ENCODE data around the gene SEC22A.

Gene SEC22A

DNA sequence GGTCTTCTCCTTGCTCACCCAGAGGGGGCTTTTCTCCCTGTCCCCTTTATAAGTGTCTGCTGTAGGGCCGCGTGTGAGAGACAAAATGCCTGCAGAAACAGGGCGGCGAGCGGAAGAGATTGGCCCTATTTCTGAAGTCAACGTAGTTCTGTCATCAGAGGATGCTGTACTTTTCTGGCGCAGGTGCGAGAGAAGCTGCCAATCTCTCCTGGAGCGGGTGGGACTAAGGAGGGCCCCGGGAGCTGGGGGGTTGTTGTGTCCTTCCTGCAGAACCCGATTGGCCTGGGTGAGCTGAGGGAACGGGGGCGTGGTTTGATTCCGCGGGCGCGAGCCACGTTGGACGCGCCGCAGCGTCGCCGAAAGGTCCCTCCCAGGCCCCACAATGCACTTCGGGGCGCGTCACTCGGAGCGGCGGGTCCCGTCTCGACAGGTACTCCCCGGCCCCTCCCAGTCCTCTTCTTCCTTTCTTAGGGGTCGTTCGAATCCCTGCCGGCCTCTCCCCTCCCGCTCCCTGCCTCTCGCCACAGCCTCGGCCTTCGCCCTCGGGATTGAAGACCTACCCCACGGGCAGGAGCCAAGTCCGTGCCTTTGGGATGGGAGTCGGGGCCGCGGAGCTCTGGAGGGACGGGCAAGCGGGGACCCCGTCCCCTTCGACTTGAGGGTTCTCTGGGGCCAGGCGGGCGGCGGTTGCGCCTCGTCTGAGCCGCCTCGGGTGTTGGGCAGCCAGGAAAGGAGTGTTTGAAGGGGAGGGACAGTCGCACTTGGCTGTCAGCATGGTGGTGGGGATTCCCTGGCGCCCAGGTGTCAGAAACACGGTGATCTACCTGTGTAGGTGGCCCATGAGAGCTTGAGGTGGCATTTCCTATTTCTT is at the start of gene SEC22A:
Gene SEC22A (plus strand): TSS at position 387 of the 871 bp plus-strand sequence. CDS start 7,275 bp downstream, outside the sequence.
- DNase-seq (ENCODE audit: low read depth) = peak; percentile 92

DNA sequence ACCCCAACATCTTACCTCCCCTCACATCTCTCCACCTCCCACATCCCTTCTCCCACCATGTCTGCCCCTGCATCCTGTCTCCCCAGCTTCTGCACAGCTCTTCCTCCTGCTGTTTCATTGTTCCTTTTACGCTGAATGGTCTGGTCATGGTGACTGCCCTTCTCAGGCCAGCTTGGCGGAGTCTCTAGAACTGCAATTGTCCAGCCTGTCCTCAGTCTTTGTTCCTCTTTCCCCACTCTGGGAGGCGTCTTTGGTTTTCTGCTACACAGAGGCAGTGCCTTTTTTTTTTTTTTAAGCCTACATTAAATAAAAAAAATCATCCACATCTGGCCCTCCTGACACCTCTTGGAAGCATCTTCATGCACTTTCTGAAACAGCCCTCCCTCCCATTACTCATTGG is 49.1 kb upstream of the SEC22A start:
- DNase-seq (ENCODE audit: low read depth) = no peak

GRCh38 chr3:123153125-123154019 is 48.4 kb upstream of the SEC22A start:
- no peak for DNase-seq (ENCODE audit: low read depth)

DNA sequence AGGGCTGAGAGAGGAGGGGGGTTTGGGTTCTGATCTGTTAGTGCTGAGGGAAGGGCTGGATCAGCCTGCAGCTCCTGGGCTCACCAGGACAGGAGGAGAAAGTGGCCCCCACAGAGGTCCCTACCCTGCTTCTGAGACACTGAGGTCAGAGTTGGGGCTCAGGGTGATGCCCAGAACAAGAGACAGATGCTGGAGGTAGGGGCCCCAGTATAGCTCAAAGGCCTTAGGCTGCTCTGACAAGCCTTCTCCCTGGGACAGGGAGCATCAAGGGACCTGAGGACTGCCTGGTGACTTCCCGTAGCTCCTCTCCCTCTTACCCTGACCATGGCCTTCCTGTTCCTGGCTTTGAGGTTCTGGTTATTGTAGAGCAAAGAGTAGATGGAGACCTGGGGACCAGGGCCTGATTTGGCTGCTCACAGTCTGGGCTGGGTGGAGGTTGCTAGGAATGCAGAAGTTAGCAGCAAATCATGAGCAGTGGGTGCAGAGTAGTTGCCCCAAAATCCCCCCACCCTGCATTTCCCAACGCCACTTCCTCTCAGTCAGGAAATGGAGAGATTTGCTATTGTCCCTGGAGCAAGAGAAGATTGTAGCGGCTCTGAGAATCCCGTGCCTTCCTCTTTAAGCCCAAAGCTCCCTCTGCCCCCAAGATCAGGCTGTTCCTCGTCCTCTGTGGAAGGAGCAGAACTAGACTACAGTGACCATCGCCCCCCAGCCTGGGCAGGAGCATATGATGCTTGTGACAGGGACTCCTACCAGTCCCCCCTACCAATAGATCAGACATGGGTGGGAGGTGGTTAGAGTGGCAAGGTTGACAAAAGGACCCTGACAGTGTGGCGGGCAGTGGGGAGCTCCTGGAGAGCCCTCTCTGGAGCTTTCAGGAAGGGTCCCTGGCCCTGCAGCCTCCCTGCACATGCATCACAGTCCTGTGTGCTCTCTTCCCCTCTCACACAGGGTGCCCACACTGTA is 47.4 kb upstream of the SEC22A start:
- DNase-seq (ENCODE audit: low read depth) = no peak

- no peak for DNase-seq (ENCODE audit: low read depth)
Observed at GRCh38 chr3:123155471-123156011, 46.2 kb upstream of the SEC22A start.

- DNase-seq (ENCODE audit: low read depth) = no peak
Observed at GRCh38 chr3:123156276-123156995, 45.3 kb upstream of the SEC22A start.

- DNase-seq (ENCODE audit: low read depth) = no peak
Observed at GRCh38 chr3:123157209-123157597, 44.5 kb upstream of the SEC22A start.

DNA sequence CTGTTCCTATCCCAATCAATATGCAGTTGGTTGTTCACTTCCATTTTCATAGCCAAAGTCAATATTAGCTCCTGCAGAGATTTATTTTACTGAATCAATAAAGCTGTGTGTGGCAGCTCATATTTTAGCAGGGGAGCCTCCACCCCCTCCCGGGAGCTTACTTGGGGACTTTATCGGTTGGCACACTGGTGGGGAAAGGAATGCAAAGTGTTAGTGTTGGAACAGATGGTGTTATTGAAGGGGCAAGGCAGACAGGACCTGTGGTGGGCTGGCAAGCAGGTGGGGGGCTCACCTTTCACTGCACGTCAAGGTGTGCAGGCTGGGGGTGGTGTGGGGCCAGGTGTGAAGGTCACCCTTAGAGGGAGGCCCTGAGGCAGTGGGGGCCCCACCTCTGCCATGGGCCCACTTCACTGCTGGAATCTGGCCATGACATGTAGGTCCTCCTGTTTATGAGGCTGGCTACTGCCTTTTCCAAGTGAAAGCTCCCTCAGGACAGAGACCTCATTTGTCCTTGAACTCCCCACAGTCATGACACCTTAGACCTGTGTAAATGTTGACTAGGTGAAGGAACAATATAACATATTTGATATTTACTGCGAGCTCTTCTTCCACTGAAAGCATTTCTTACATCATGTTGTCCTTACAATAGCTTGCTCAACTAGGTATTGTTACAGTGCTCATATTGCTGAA is 44.0 kb upstream of the SEC22A start:
- DNase-seq (ENCODE audit: low read depth) = no peak

DNA sequence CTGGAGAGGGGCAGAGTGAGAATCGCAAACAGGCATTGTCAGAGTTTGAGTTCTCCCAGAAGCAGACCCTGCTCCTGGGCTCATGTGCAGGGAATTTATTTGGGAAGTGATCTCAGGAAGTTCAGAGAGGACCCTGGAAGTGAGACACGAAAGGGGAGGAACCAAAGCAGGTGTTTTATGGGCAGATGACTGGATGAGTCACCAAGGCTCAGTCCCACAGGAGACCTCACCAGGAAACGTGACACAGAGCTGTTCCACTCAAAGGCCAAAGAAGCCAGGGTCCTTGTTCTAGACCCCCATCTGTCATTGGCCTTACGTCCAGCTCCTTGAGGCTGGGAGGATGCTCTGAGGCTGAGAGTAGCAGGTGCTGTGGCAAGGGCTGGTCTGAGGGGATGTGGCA is 43.4 kb upstream of the SEC22A start:
- DNase-seq (ENCODE audit: low read depth) = no peak

DNA sequence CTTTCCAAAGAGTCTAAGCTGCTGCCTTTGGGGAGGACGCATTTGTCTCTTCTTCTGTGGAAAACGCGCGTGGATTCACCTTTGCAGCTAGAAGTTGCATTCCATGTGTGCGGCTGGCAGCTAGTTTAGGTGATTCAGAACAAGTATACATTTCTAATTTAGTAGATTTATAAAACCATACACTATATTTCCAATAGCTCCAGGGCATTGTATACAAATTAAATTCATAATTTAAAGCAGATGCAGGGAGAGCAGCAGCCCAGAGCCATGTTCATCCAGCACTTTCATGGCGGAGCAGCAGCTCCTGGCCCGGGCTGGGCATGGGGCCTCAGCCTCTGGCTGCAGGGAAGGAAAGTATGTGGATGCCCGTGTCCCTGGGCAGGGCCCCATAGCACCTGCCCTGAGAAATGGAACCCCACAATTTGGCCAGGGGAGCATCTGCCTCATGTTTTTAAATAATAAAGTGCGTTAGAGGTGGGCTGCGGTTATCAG is 42.8 kb upstream of the SEC22A start:
- DNase-seq (ENCODE audit: low read depth) = no peak

GRCh38 chr3:123159926-123160635 is 41.7 kb upstream of the SEC22A start:
- DNase-seq (ENCODE audit: low read depth) = peak; percentile 56

- DNase-seq (ENCODE audit: low read depth) = no peak
Observed at GRCh38 chr3:123161167-123161566, 40.6 kb upstream of the SEC22A start.

DNA sequence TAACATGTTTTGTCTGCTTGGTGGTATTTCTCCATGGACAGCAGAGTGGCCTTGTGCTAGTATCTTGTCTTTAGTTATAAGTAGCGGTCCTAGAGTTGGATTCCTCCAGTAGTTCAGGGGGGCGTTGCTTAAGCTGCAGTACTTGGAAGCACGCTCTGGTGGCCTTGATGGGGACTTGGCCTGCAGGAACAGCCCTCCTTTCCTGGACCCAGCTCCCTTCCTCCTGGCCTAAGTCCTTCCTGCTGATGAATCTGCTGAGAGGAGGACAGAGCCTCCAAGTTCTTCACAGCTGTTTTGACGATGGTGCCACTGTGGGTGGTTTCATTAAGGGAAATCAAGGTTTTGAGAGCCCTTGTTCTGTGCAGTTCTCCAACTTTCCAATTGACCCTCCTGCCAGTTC is 38.6 kb upstream of the SEC22A start:
- no peak for DNase-seq (ENCODE audit: low read depth)

- DNase-seq (ENCODE audit: low read depth) = no peak
Observed at GRCh38 chr3:123165163-123165562, 36.6 kb upstream of the SEC22A start.

- DNase-seq (ENCODE audit: low read depth) = no peak
Observed at GRCh38 chr3:123167686-123168085, 34.1 kb upstream of the SEC22A start.

DNA sequence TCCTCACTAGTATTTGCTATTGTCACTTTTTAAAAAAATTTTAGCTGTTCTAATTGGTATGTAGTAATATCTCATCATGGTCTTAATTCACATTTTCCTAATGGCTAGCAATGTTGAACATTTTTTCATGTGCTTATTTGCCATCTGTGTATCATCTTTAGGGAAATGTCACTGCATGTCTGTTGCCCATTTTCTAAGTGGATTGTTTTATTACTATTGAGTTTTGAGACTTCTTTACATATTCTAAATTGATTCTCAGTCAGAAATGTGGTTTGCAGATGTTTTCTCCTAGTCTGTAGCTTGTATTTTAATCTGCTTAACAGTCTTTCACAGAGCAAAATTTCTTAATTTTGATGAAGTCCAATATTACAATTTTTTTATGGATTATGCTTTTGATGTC is 33.6 kb upstream of the SEC22A start:
- no peak for DNase-seq (ENCODE audit: low read depth)

DNA sequence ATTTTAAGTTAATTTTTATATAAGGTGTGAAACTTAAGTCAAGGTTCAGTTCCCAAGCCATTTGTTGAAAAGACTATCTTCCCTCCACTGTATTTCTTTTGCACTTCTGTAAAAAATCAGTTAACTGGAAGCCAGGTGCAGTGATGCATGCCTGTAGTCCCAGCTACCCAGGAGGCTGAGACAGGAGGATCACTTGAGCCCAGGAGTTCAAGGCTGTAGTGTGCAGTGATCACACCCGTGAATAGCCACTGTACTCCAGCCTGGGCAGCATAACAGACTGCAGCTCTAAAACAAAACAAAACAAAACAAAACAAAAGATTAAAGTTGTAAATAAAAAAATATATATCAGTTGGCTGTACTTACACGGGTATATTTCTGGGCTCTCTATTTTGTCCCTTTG is 33.1 kb upstream of the SEC22A start:
- no peak for DNase-seq (ENCODE audit: low read depth)

- DNase-seq (ENCODE audit: low read depth) = peak; percentile 4
Observed at GRCh38 chr3:123169492-123169929, 32.2 kb upstream of the SEC22A start.

- no peak for DNase-seq (ENCODE audit: low read depth)
Observed at GRCh38 chr3:123169930-123170329, 31.8 kb upstream of the SEC22A start.
